Measurements from ENCODE around the gene NR2F1-AS1. TPM values are rescaled to one million over a fixed set of nuclear protein-coding genes. Genes with fewer than 3 reads are reported as not detected.

The NR2F1-AS1 gene
- total RNA-seq, 2 donors from 2014 or later = 11.9 to 12.4 TPM

- Histone ChIP-seq H3K36me3 (no peaks in the 10 kb centered on the region), H3K4me3 (no peak overlapping the region), H3K9me3 (no peaks in the 10 kb centered on the region), H3K4me1 (replicated peaks) (no peaks in the 10 kb centered on the region), H3K27ac (no peak overlapping the region), H3K27me3 (replicated peaks; ENCODE audit: insufficient read depth) (no peaks in the 10 kb centered on the region)
- no peak for DNase-seq (ENCODE audit: low spot score)
- intact Hi-C loops (cut with DNase I) = no loop called here
- no peak for TF ChIP-seq POLR2AphosphoS5 (IDR thresholded peaks at IDR 0.05)
- TF ChIP-seq CTCF (IDR thresholded peaks at IDR 0.05) = no peak
- no peak for TF ChIP-seq POLR2A (IDR thresholded peaks at IDR 0.05)
- 55% methylated on average over 1 of the region's 1 CpG for WGBS
Measured at GRCh38 chr5:93415819-93416218, 165.2 kb downstream of the NR2F1-AS1 start.

GRCh38 chr5:93411716-93412115 lies 169.3 kb downstream of the NR2F1-AS1 start:
- Histone ChIP-seq H3K9me3 (no peaks in the 10 kb centered on the region), H3K4me3 (no peak overlapping the region), H3K27ac (no peak overlapping the region), H3K27me3 (replicated peaks; ENCODE audit: insufficient read depth) (no peaks in the 10 kb centered on the region), H3K36me3 (no peaks in the 10 kb centered on the region), H3K4me1 (replicated peaks) (no peaks in the 10 kb centered on the region)
- intact Hi-C loops (cut with DNase I) = no loop called here
- TF ChIP-seq CTCF (IDR thresholded peaks at IDR 0.05) (no peak), POLR2A (IDR thresholded peaks at IDR 0.05) (no peak), POLR2AphosphoS5 (IDR thresholded peaks at IDR 0.05) (no peak)
- DNase-seq (ENCODE audit: low spot score) = no peak
- 82% methylated on average over 3 of the region's 3 CpGs for WGBS

- no peak for DNase-seq (ENCODE audit: low spot score)
- Histone ChIP-seq H3K9me3 (no peaks in the 10 kb centered on the region), H3K4me1 (replicated peaks) (no peaks in the 10 kb centered on the region), H3K36me3 (no peaks in the 10 kb centered on the region), H3K27ac (no peak overlapping the region), H3K27me3 (replicated peaks; ENCODE audit: insufficient read depth) (no peaks in the 10 kb centered on the region), H3K4me3 (no peak overlapping the region)
- no peak for TF ChIP-seq CTCF (IDR thresholded peaks at IDR 0.05)
- TF ChIP-seq POLR2AphosphoS5 (IDR thresholded peaks at IDR 0.05) = no peak
- TF ChIP-seq POLR2A (IDR thresholded peaks at IDR 0.05) = no peak
- intact Hi-C loops (cut with DNase I) = no loop called here
Measured at GRCh38 chr5:93409691-93410090, 171.3 kb downstream of the NR2F1-AS1 start.

- Histone ChIP-seq H3K4me3 (no peak overlapping the region), H3K9me3 (no peaks in the 10 kb centered on the region), H3K27ac (no peak overlapping the region), H3K36me3 (no peaks in the 10 kb centered on the region), H3K4me1 (replicated peaks) (no peaks in the 10 kb centered on the region), H3K27me3 (replicated peaks; ENCODE audit: insufficient read depth) (no peaks in the 10 kb centered on the region)
- no peak for TF ChIP-seq POLR2AphosphoS5 (IDR thresholded peaks at IDR 0.05)
- no peak for TF ChIP-seq POLR2A (IDR thresholded peaks at IDR 0.05)
- no peak for TF ChIP-seq CTCF (IDR thresholded peaks at IDR 0.05)
- intact Hi-C loops (cut with DNase I) = no loop called here
- 76% methylated on average over 6 of the region's 6 CpGs for WGBS
- DNase-seq (ENCODE audit: low spot score) = no peak
Measured at GRCh38 chr5:93407454-93407853, 173.6 kb downstream of the NR2F1-AS1 start.

GRCh38 chr5:93406971-93407401 lies 174.0 kb downstream of the NR2F1-AS1 start:
- Histone ChIP-seq H3K9me3 (no peaks in the 10 kb centered on the region), H3K4me3 (no peak overlapping the region), H3K27ac (no peak overlapping the region), H3K36me3 (no peaks in the 10 kb centered on the region), H3K4me1 (replicated peaks) (no peaks in the 10 kb centered on the region), H3K27me3 (replicated peaks; ENCODE audit: insufficient read depth) (no peaks in the 10 kb centered on the region)
- intact Hi-C loops (cut with DNase I) = no loop called here
- 68% methylated on average over 5 of the region's 5 CpGs for WGBS
- no peak for DNase-seq (ENCODE audit: low spot score)
- TF ChIP-seq POLR2AphosphoS5 (IDR thresholded peaks at IDR 0.05) (no peak), CTCF (IDR thresholded peaks at IDR 0.05) (no peak), POLR2A (IDR thresholded peaks at IDR 0.05) (no peak)

Measured in prostate gland (tissue), 2 donors.